GM19025 (cell line): ENCODE results near the gene ONECUT3.

ENCODE experiments used
- ATAC-seq: cut with Tn5 transposase; IDR thresholded peaks from one replicate; pipeline ENCODE4 v1.9.1; 2021; ENCODE audit warnings: mild to moderate bottlenecking, low read depth, moderate library complexity; ENCODE audit not compliant: unreplicated experiment

ONECUT3 gene

GRCh38 chr19:1765904-1766799 is 12.8 kb downstream of the ONECUT3 start:
- no peak for ATAC-seq

GRCh38 chr19:1766800-1767352 is 13.6 kb downstream of the ONECUT3 start:
- ATAC-seq = no peak

GRCh38 chr19:1767464-1767933 is 14.2 kb downstream of the ONECUT3 start:
- ATAC-seq = no peak

- ATAC-seq = no peak
Measured at GRCh38 chr19:1768248-1768647, 14.9 kb downstream of the ONECUT3 start.

GRCh38 chr19:1768918-1769644 is 15.8 kb downstream of the ONECUT3 start:
- ATAC-seq = no peak

- no peak for ATAC-seq
Measured at GRCh38 chr19:1769645-1769985, 16.3 kb downstream of the ONECUT3 start.

- ATAC-seq = no peak
Measured at GRCh38 chr19:1770866-1771576, 17.7 kb downstream of the ONECUT3 start.

- no peak for ATAC-seq
Measured at GRCh38 chr19:1773184-1773583, 19.9 kb downstream of the ONECUT3 start.

GRCh38 chr19:1774989-1775772 is 21.9 kb downstream of the ONECUT3 start:
- ATAC-seq = no peak

- ATAC-seq = no peak
Measured at GRCh38 chr19:1775951-1776605, 22.8 kb downstream of the ONECUT3 start.

GRCh38 chr19:1776606-1777147 is 23.4 kb downstream of the ONECUT3 start:
- no peak for ATAC-seq

- no peak for ATAC-seq
Measured at GRCh38 chr19:1777149-1777548, 23.8 kb downstream of the ONECUT3 start.

- ATAC-seq = no peak
Measured at GRCh38 chr19:1779574-1779973, 26.3 kb downstream of the ONECUT3 start.

- no peak for ATAC-seq
Measured at GRCh38 chr19:1780272-1780958, 27.1 kb downstream of the ONECUT3 start.

GRCh38 chr19:1782521-1782920 is 29.2 kb downstream of the ONECUT3 start:
- ATAC-seq = no peak

- ATAC-seq = no peak
Measured at GRCh38 chr19:1783354-1783753, 30.0 kb downstream of the ONECUT3 start.

- no peak for ATAC-seq
Measured at GRCh38 chr19:1783874-1784273, 30.6 kb downstream of the ONECUT3 start.

GRCh38 chr19:1785310-1785709 is 32.0 kb downstream of the ONECUT3 start:
- ATAC-seq = no peak

- no peak for ATAC-seq
Measured at GRCh38 chr19:1786668-1787067, 33.4 kb downstream of the ONECUT3 start.
